Epithelial cell of esophagus (primary cell): Measurements from ENCODE around the gene MTA1.

ENCODE experiments used
- DNase-seq: peaks from one replicate; pipeline ENCODE4 v3.0.0; 2010; ENCODE audit warnings: low read depth
- H3K4me3 ChIP-seq: 2 replicates; pipeline ENCODE4 v1.5.1; 2011; ENCODE audit warnings: mild to moderate bottlenecking, low read length, control low read depth
- TF ChIP-seq, protein P1 (sequence below): IDR thresholded peaks from 2 replicates; pipeline ENCODE4 v1.5.1; 2011; ENCODE audit warnings: low read depth, mild to moderate bottlenecking, low read length, control low read depth, inconsistent platforms; ENCODE audit not compliant: insufficient read depth; ENCODE audit errors: missing control alignments

MTA1 gene

DNA sequence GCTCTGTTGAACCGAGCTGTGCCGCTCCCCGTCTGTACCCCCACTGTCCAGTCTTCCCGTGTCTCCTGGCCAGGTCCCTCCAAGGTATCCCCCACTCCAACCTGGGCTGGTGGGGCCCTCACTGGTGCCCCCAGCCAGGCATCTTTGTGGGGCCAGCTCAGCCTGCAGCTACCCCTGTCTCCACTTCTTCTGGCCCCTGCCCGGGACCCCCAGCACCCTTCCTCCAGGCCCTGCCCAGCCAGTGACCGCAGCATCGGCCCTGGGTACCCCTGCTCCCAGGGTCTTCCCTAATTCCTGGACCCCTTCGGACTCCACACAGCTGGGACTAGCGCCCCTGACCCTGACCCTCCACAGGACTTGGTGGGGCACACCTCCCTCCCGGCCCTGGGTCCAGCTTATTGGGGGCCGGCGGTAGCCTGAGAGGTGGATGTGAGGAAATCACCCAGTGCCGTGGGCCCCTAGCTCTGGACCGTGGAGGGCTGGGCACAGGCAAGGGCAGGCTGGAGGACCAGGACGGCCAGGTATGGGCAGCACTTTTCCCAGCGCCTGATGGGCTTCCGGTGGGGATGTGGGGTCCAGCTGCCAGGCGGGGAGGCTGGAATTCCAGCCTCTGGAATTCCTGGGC, 63.0 kb downstream of the MTA1 start:
- DNase-seq, result no peak
- TF ChIP-seq, protein P1, sequence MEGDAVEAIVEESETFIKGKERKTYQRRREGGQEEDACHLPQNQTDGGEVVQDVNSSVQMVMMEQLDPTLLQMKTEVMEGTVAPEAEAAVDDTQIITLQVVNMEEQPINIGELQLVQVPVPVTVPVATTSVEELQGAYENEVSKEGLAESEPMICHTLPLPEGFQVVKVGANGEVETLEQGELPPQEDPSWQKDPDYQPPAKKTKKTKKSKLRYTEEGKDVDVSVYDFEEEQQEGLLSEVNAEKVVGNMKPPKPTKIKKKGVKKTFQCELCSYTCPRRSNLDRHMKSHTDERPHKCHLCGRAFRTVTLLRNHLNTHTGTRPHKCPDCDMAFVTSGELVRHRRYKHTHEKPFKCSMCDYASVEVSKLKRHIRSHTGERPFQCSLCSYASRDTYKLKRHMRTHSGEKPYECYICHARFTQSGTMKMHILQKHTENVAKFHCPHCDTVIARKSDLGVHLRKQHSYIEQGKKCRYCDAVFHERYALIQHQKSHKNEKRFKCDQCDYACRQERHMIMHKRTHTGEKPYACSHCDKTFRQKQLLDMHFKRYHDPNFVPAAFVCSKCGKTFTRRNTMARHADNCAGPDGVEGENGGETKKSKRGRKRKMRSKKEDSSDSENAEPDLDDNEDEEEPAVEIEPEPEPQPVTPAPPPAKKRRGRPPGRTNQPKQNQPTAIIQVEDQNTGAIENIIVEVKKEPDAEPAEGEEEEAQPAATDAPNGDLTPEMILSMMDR, result no peak
- H3K4me3 ChIP-seq, result no peak overlapping the region

DNA sequence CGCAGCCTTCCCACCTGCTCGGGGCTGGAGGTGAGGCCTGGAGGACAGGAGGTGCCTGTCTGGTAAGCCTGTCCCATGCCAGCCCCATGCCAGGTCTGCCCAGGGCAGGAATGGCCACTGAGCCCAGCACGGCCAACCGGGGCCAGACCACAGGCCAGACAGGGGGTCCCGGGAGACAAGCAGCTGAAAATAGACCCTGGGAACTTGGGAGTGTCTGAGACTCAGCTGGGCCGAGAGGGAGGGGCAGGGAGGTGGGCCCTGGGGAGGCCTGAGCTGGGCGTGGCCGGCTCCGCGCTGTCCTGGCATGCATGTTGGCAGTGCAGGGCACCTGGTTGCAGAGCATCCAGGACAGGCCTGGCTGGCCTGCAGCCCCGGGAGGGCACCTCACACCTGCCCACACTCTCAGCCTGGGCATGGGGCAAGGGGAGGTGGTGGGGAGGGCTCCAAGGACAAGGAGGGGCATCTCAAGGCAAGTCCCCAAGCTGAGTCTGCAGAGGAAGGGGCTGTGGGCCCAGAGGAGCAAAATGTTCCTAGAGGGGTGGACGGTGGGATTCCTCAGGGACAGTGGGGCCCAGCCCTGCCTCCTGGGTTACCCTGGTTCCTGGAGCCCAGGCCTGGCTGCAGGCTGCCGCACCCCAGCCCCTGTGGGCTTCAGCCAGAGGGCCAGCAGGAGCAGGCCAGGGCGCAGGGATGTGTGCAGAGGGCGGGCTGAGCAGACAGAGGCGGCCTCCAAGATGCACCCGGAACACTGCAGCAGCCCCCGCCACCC, 63.9 kb downstream of the MTA1 start:
- DNase-seq, result peak; percentile 55
- no peak overlapping the region for H3K4me3 ChIP-seq
- TF ChIP-seq, protein P1, result no peak

DNA sequence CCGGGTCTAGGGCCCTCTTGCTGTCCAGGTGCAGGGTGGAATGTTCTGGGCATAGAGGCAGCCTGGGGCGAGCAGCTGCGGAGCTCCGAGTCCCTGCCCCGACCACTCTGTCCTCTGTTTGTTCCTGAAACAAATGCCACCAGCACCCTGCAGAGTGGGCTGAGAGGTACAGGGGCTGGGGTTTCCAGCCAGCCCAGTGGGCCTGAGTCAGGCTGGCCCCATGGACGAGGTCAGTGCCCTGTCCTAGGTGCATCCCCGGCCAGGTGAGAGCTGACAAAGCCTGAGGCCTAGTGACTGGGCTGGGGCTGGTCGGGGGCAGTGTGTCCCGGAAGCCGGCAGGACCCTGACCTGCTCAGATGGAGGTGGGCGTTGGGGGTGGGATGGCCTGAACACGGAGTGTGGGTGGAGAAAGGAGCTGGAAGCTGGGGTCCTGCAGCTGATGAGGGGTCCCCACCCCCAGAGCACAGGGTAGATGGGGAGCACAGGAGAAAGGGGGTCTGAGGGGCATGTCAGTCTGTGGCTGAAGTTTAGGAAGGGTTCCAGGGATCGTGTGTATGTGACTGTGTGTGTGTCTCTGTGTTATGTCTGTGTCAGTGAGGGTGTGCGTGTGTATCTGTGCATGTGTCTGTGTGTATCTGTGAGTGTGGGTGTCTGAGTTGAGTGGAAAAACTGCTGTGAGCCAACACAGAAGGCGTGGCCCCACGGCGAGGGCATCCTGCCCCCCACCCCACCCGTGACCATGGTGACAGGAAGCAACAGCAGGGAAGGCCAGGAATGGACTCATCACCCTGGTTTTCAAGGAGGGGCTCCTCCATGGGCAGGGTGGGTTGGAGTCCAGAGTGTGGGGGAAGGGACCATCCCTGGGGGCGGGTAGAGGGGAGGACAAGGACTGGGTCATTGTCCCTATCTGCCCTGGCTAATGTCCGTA, 64.7 kb downstream of the MTA1 start:
- TF ChIP-seq, protein P1, result no peak
- H3K4me3 ChIP-seq, result no peak overlapping the region
- no peak for DNase-seq

DNA sequence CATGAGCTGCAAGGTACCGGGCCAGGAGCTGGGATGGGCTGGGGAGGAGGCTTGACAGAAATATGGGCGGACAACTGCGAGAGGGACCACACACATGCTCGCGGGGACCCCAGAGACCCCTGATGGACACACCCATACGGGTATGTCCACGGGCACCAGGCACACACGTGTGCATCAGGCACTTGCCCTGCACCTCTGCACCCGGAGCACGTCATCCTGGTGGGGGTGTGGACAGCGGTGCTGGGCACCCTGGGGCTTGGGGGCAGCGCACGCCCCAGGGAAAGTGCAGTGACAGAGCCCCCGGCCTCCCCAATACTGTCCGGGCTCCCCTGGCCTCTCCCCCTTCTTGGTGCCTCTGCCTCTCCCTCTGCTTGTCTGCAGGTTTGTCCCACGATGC, 65.4 kb downstream of the MTA1 start:
- no peak overlapping the region for H3K4me3 ChIP-seq
- DNase-seq, result no peak
- TF ChIP-seq, protein P1, result no peak

DNA sequence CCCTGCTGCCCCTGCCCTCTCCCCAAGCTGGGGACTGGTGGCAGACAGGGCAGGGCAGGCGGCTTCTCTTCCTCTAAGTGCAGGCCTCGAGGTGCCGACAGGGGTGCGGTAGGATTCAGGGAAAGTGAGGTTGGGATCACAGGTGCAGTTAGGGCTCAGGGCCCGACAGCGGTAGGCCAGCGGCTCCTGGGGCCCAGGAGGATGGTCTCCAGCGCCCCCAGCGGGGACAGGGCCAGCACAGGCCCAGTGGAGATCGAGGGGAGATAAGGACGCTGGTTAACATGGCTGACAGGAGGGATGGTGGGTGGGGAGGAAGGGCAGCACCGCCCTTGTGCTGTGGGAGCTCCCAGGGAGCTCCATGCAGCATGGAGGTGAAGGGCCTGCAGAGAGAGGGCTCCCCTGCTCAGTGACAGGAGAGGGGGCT, 66.1 kb downstream of the MTA1 start:
- no peak overlapping the region for H3K4me3 ChIP-seq
- TF ChIP-seq, protein P1, result no peak
- DNase-seq, result no peak

DNA sequence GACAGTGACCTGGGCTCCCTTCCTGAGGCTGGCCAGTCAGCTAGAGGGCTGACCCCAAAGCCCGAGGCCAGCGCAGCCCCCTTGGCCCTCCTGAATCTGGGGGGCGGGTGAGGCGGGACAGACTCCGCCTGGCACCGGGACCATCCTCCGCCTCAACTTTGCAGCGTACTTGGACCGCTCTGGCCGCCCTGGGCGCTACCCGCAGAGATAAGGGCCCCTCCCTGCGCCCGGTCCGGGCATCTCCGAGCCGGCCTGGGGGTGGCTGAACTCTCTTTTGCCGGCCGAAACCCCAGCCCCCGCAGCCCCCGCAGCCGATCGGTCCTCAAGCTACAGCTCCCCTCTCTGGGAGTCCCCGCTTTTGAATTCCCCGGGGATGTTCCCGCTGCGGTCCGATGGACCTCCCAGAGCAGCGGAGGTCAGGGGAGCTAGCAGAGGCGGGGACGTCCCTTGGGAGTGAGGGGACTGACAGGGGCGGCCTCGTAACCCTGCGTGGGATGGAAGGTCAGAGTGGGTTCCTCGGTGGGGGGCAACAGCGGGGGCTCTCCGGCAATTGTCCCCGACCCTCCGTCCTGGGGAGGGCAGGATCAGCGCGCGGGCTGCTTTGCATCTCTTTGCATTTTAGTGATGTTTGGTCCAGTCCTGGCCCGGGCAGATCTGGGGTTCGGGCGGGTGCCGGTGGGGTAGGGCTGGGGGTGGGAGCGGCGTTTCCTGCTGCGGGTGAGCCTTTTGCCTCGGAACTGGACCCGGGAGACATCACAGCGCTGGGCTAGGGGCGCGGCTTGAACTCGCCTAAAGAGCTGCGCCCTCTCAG, 66.7 kb downstream of the MTA1 start, which contains the start of gene CRIP1:
CRIP1 (plus strand) TSS at position 724 of the 811 bp plus-strand sequence. CDS start 374 bp downstream, outside the sequence.
- DNase-seq, result no peak
- H3K4me3 ChIP-seq, result no peak within 1 kb of the TSS
- TF ChIP-seq, protein P1, result no peak
